ENCODE results near the gene ACTR3. TPM values are rescaled to one million over a fixed set of nuclear protein-coding genes. Genes with fewer than 3 reads are reported as not detected.
A peak's percentile ranks its signal among the peaks of the same experiment; 100 is the strongest.
"Not testable (repeated sequence)": the region's sequence is repeated elsewhere in the genome, so short reads cannot be mapped to it uniquely, and the experiment has no call there.

ACTR3 gene
- 215 TPM for polyA plus RNA-seq (2013, experiment 1 of 2)
- polyA plus RNA-seq (2013, experiment 2 of 2), result 213 TPM

DNA sequence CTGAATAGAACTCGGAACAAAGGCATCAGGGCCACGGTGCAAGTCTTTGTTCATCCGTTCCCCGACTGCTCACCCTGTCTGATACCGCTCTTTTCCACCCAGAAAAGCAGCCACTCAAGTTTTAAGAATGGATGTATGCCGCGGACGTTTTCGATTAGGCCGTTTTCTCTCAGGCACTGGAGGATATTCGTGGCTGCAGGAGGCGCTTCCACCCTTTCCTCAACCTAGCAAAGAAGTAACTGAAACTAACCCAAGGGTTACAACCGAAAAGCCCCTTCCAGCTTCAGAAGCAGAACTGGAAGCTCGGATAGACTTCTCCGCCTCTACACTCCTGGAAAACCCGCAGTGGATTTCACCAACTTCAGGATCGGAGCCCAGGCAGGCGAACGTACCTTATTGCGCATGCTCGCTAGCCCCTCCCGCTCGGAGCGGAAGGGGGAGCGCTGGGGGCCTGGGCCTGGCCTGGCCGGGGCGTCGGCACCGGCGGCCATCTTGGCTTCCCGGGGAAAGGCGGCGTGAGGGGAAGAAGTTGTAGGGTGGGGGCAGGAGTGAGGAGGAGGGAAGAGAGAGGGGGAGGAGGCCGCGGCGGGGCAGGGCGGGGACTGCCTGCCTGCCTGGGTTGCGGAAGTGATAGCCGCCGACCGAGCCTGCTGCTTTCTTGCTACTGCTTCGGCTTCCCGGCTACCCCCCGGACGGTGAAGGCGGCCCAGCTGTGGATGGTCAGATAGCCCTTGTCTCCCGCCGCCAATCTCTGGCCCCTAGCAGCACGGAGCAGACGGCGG is at the start of gene ACTR3:
Gene ACTR3 (plus strand): TSS at position 619 of the 782 bp plus-strand sequence. CDS start 191 bp downstream, outside the sequence.
- H3K4me2 ChIP-seq (ENCODE audit: low read length), result peak within 1 kb of the TSS; percentile 79
- peak within 1 kb of the TSS; percentile 100 for H3K9ac ChIP-seq (ENCODE audit: low read length)
- H3K27ac ChIP-seq (ENCODE audit: low read depth, low read length), result peak within 1 kb of the TSS; percentile 97
- H2BK15ac ChIP-seq (replicated peaks; ENCODE audit: low read depth), result no peak within 1 kb of the TSS
- no peaks in the 10 kb centered on the region for H3K36me3 ChIP-seq (ENCODE audit: control insufficient read depth, insufficient read depth, low read length)
- peak within 1 kb of the TSS; percentile 90 for H4K8ac ChIP-seq (ENCODE audit: low read depth, low read length)
- peak within 1 kb of the TSS; percentile 94 for H3K4me3 ChIP-seq (ENCODE audit: low read length)
- peak; percentile 99 for DNase-seq
- H2BK5ac ChIP-seq (ENCODE audit: low read length), result peak within 1 kb of the TSS; percentile 98
- H2AK5ac ChIP-seq (ENCODE audit: low read length), result no peak within 1 kb of the TSS
- peaks cover 43% of the 10 kb centered on the region for H3K79me2 ChIP-seq (ENCODE audit: control insufficient read depth, insufficient read depth, low read length)
- no peak within 1 kb of the TSS for H4K5ac ChIP-seq (ENCODE audit: low read length)
- no peaks in the 10 kb centered on the region for H3K27me3 ChIP-seq (ENCODE audit: insufficient read depth, low read length, poor library complexity)
- H3K56ac ChIP-seq (ENCODE audit: low read length), result peak within 1 kb of the TSS; percentile 100
- peak within 1 kb of the TSS; percentile 98 for H3K18ac ChIP-seq (ENCODE audit: low read length)
- peaks cover 16% of the 10 kb centered on the region for H3K4me1 ChIP-seq (ENCODE audit: control insufficient read depth, low read depth, low read length)
- peaks cover 16% of the 10 kb centered on the region for H3K79me1 ChIP-seq (ENCODE audit: low read length)
- peak within 1 kb of the TSS; percentile 66 for H2BK120ac ChIP-seq (ENCODE audit: low read depth, low read length)
- WGBS (ENCODE audit: extremely low coverage, insufficient coverage, low lambda C conversion rate), result no CpG with 5 or more reads among the region's 51 CpGs
- peak within 1 kb of the TSS; percentile 97 for H3K4ac ChIP-seq (ENCODE audit: low read depth, low read length)
- H3K23ac ChIP-seq (ENCODE audit: low read length), result peak within 1 kb of the TSS; percentile 91

DNA sequence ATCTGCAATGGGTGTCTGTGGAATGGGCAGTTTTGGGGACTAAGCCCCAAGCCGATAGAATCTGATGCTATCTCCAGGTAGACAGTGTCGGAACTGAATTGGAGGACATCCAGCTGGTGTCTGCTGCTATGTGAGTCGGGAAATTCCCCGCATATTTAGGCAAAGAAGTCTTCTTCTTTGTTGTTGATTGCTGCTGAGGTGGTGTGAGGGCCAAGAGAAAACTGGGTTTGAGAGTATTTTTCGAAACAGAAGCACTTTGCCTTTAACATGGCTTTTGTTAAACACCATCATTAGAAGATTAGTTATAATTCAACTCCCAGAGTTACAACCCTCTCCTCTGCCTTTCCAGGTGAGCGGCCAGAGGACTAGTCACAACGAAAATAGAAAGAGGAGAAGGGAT is 49.4 kb upstream of the ACTR3 start:
- no peak overlapping the region for H4K8ac ChIP-seq (ENCODE audit: low read depth, low read length)
- H4K5ac ChIP-seq (ENCODE audit: low read length), result no peak overlapping the region
- H2BK15ac ChIP-seq (replicated peaks; ENCODE audit: low read depth), result no peak overlapping the region
- H2BK5ac ChIP-seq (ENCODE audit: low read length), result no peak overlapping the region
- peak overlapping the region; percentile 51 for H3K18ac ChIP-seq (ENCODE audit: low read length)
- peaks cover 1% of the 10 kb centered on the region for H3K4me1 ChIP-seq (ENCODE audit: control insufficient read depth, low read depth, low read length)
- H3K27me3 ChIP-seq (ENCODE audit: insufficient read depth, low read length, poor library complexity), result no peaks in the 10 kb centered on the region
- peak overlapping the region; percentile 87 for H3K4ac ChIP-seq (ENCODE audit: low read depth, low read length)
- no peaks in the 10 kb centered on the region for H3K36me3 ChIP-seq (ENCODE audit: control insufficient read depth, insufficient read depth, low read length)
- H3K9ac ChIP-seq (ENCODE audit: low read length), result no peak overlapping the region
- no peak overlapping the region for H2BK120ac ChIP-seq (ENCODE audit: low read depth, low read length)
- peak; percentile 88 for DNase-seq
- H3K79me2 ChIP-seq (ENCODE audit: control insufficient read depth, insufficient read depth, low read length), result no peaks in the 10 kb centered on the region
- WGBS (ENCODE audit: extremely low coverage, insufficient coverage, low lambda C conversion rate), result no CpG with 5 or more reads among the region's 7 CpGs
- no peak overlapping the region for H3K4me2 ChIP-seq (ENCODE audit: low read length)
- H2AK5ac ChIP-seq (ENCODE audit: low read length), result no peak overlapping the region
- no peak overlapping the region for H3K23ac ChIP-seq (ENCODE audit: low read length)
- H3K79me1 ChIP-seq (ENCODE audit: low read length), result no peaks in the 10 kb centered on the region
- peak overlapping the region; percentile 30 for H3K27ac ChIP-seq (ENCODE audit: low read depth, low read length)
- peak overlapping the region; percentile 5 for H3K56ac ChIP-seq (ENCODE audit: low read length)
- no peak overlapping the region for H3K4me3 ChIP-seq (ENCODE audit: low read length)

DNA sequence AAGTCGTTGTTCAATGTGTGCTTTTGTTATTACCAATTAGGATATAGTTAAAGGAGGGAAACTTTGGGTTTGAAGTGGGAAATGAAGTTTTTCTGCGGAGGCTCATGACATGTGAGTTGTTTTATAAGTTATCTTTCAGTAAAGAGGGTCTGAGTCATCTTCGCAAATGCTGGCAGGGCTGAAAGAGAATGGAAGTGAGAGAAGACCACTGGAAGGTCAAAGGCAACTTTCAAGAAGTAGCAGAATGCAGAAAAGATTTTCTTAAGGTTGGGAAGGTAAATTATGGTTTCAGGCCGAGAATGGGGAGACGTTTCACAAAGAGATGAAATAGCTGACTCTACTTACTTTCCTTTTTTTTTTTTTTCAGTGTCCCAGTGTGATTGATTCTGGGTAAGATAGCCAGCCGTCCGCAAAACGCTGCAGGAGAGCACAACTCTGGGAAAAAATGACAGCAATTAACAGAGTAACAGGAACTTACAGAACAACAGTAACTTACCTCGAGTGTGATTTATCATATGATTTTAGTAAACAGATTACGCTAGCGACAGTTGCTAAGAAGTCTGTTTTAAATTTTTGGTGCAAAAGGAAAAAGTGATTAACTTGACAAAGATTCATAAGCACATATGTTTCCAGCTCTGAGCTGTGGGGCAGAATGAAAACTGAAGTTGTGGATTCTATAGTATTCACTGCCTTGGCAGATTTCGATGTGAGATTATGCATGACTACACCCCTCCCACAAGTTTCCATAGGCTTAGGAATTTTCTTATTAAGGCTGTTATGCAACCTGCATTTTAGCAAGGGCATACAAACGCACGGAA is 46.8 kb upstream of the ACTR3 start:
- Histone ChIP-seq H3K18ac (ENCODE audit: low read length) (no peak overlapping the region), H3K79me2 (ENCODE audit: control insufficient read depth, insufficient read depth, low read length) (no peaks in the 10 kb centered on the region), H2BK15ac (replicated peaks; ENCODE audit: low read depth) (no peak overlapping the region), H3K79me1 (ENCODE audit: low read length) (no peaks in the 10 kb centered on the region), H3K9ac (ENCODE audit: low read length) (no peak overlapping the region), H3K56ac (ENCODE audit: low read length) (no peak overlapping the region), H3K4me3 (ENCODE audit: low read length) (no peak overlapping the region), H2AK5ac (ENCODE audit: low read length) (no peak overlapping the region), H3K36me3 (ENCODE audit: control insufficient read depth, insufficient read depth, low read length) (no peaks in the 10 kb centered on the region), H3K27ac (ENCODE audit: low read depth, low read length) (no peak overlapping the region), H4K5ac (ENCODE audit: low read length) (no peak overlapping the region), H2BK120ac (ENCODE audit: low read depth, low read length) (no peak overlapping the region), H3K23ac (ENCODE audit: low read length) (no peak overlapping the region), H3K4ac (ENCODE audit: low read depth, low read length) (no peak overlapping the region), H3K27me3 (ENCODE audit: insufficient read depth, low read length, poor library complexity) (no peaks in the 10 kb centered on the region), H4K8ac (ENCODE audit: low read depth, low read length) (no peak overlapping the region), H3K4me1 (ENCODE audit: control insufficient read depth, low read depth, low read length) (peaks cover 1% of the 10 kb centered on the region), H2BK5ac (ENCODE audit: low read length) (no peak overlapping the region), H3K4me2 (ENCODE audit: low read length) (no peak overlapping the region)
- 100% methylated on average over 1 of the region's 14 CpGs for WGBS (ENCODE audit: extremely low coverage, insufficient coverage, low lambda C conversion rate)
- DNase-seq, result no peak

DNA sequence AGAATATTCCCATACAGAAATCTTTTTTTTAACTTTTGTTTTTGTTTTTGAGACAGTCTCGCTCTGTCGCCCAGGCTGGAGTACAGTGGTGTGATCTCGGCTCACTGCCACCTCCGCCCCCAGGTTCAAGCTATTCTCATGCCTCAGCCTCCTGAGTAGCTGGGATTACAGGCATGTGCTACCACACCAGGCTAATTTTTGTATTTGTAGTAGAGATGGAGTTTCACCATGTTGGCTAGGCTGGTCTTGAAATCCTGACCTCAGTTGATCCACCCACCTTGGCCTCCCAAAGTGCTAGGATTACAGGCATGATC is 46.2 kb upstream of the ACTR3 start:
- H4K8ac ChIP-seq (ENCODE audit: low read depth, low read length); H3K27me3 ChIP-seq (ENCODE audit: insufficient read depth, low read length, poor library complexity); H2BK5ac ChIP-seq (ENCODE audit: low read length); H3K4ac ChIP-seq (ENCODE audit: low read depth, low read length); H3K27ac ChIP-seq (ENCODE audit: low read depth, low read length); H3K56ac ChIP-seq (ENCODE audit: low read length); H3K9ac ChIP-seq (ENCODE audit: low read length); DNase-seq; H3K4me1 ChIP-seq (ENCODE audit: control insufficient read depth, low read depth, low read length); H2AK5ac ChIP-seq (ENCODE audit: low read length); H3K79me1 ChIP-seq (ENCODE audit: low read length); H3K79me2 ChIP-seq (ENCODE audit: control insufficient read depth, insufficient read depth, low read length); H2BK15ac ChIP-seq (replicated peaks; ENCODE audit: low read depth); H2BK120ac ChIP-seq (ENCODE audit: low read depth, low read length); H3K23ac ChIP-seq (ENCODE audit: low read length); H3K18ac ChIP-seq (ENCODE audit: low read length); H4K5ac ChIP-seq (ENCODE audit: low read length); H3K4me3 ChIP-seq (ENCODE audit: low read length); H3K36me3 ChIP-seq (ENCODE audit: control insufficient read depth, insufficient read depth, low read length); H3K4me2 ChIP-seq (ENCODE audit: low read length): not testable (repeated sequence)
- WGBS (ENCODE audit: extremely low coverage, insufficient coverage, low lambda C conversion rate), result no CpG with 5 or more reads among the region's 4 CpGs

DNA sequence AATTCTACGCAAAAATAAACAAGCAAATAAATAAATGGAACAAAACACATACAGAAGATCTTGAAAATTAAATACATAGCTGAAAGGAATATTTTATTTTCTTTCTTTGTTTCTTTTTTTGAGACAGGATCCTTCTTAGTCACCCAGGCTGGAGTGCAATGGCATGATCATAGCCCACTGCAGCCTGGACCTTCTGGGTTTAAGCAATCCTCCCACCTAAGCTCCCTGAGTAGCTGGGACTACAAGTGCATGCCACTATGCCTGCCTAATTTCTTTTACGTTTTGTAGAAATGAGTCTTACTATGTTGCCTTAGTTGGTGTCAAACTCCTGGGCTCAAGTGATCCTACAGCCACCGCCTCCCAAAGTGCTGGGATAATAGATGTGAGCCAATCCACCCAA is 44.6 kb upstream of the ACTR3 start:
- H3K79me2 ChIP-seq (ENCODE audit: control insufficient read depth, insufficient read depth, low read length), result no peaks in the 10 kb centered on the region
- H3K27me3 ChIP-seq (ENCODE audit: insufficient read depth, low read length, poor library complexity), result no peaks in the 10 kb centered on the region
- no peak overlapping the region for H3K27ac ChIP-seq (ENCODE audit: low read depth, low read length)
- H3K4me1 ChIP-seq (ENCODE audit: control insufficient read depth, low read depth, low read length), result peaks cover 1% of the 10 kb centered on the region
- H2BK120ac ChIP-seq (ENCODE audit: low read depth, low read length), result no peak overlapping the region
- H3K23ac ChIP-seq (ENCODE audit: low read length), result no peak overlapping the region
- H3K9ac ChIP-seq (ENCODE audit: low read length), result no peak overlapping the region
- no peak overlapping the region for H4K5ac ChIP-seq (ENCODE audit: low read length)
- WGBS (ENCODE audit: extremely low coverage, insufficient coverage, low lambda C conversion rate), result no CpG with 5 or more reads among the region's 3 CpGs
- H3K18ac ChIP-seq (ENCODE audit: low read length), result no peak overlapping the region
- no peak for DNase-seq
- H2BK5ac ChIP-seq (ENCODE audit: low read length), result no peak overlapping the region
- no peak overlapping the region for H3K4me3 ChIP-seq (ENCODE audit: low read length)
- H3K4me2 ChIP-seq (ENCODE audit: low read length), result no peak overlapping the region
- no peak overlapping the region for H3K4ac ChIP-seq (ENCODE audit: low read depth, low read length)
- no peak overlapping the region for H4K8ac ChIP-seq (ENCODE audit: low read depth, low read length)
- no peak overlapping the region for H2BK15ac ChIP-seq (replicated peaks; ENCODE audit: low read depth)
- H3K36me3 ChIP-seq (ENCODE audit: control insufficient read depth, insufficient read depth, low read length), result no peaks in the 10 kb centered on the region
- no peak overlapping the region for H3K56ac ChIP-seq (ENCODE audit: low read length)
- no peaks in the 10 kb centered on the region for H3K79me1 ChIP-seq (ENCODE audit: low read length)
- H2AK5ac ChIP-seq (ENCODE audit: low read length), result no peak overlapping the region

All from mesendoderm (in vitro differentiated cells).